Measurements from ENCODE around the gene DUOXA1. TPM values are rescaled to one million over a fixed set of nuclear protein-coding genes. Genes with fewer than 3 reads are reported as not detected.

The DUOXA1 gene
- total RNA-seq, 4 donors from 2014 or later: 1.1 to 7.5 (median 1.9) TPM

DNA sequence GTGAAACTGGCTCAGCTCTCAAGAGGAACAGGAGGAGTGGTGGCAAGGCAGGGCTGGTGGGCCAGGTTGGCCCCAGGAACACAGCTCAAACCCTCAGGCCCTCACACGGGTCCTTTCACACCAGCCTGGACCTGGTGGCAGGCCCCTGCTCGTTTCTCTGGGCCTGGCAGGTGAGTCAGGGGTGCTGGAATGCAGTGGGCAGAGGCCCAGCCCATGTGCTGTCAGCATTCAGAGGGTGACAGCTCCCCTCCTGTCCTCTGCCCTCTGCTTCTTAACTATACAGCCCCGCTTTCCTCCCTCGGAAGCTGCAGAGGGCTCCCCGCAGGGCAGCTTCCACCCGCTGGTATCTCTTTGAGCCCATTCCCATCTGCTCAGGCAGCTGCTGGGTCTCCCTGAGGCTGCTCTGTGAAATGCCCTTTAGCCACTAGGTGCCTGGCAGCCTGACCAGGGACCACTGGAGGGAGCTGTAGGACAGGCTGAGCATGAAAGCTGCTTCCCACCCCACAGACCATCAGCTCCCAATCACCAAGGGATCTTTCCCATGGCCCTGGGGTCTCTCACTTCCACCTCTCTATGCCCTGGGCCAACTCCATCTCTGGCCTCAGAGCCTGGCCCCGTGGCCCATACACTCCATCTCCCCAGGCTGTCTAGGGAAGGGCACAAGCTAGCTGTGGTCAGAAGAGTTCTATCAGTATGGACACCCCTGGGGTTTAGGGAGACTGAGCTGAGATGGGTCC, 33.3 kb upstream of the DUOXA1 start:
- peak overlapping the region in 2 of 4 donors; percentile 59 to 64 for H3K27ac ChIP-seq
- 6 to 9% methylated on average over 6 to 7 of the region's 7 CpGs for WGBS, 2 donors
- DNase-seq (ENCODE audit: low spot score in 2 of 2): peak; percentile 63 to 85

DNA sequence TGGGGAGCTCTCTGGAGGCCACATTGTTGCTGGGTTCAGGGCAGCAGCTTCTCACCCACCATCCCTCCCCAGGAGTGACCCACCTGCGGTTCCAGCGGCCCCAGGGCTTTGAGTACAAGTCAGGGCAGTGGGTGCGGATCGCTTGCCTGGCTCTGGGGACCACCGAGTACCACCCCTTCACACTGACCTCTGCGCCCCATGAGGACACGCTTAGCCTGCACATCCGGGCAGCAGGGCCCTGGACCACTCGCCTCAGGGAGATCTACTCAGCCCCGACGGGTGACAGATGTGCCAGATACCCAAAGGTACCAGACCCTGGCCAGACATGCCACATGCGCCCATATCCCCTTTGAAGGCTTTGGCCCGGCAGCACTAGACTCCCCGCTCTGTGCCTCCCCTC, 32.0 kb upstream of the DUOXA1 start:
- Histone ChIP-seq H3K36me3 (no peaks in the 10 kb centered on the region), H3K4me3 (no peak overlapping the region), H3K9me3 (no peaks in the 10 kb centered on the region), H3K4me1 (peaks cover 0 to 57% (median 17%) of the 10 kb centered on the region in 4 donors), H3K27ac (peak overlapping the region in 2 of 4 donors; percentile 59 to 62), H3K27me3 (no peaks in the 10 kb centered on the region)
- WGBS, 2 donors: 71 to 76% methylated on average over 14 of the region's 14 CpGs
- TF ChIP-seq EP300 (IDR thresholded peaks at IDR 0.05) (no peak), POLR2A (IDR thresholded peaks at IDR 0.05) (no peak)
- TF ChIP-seq, protein P1, sequence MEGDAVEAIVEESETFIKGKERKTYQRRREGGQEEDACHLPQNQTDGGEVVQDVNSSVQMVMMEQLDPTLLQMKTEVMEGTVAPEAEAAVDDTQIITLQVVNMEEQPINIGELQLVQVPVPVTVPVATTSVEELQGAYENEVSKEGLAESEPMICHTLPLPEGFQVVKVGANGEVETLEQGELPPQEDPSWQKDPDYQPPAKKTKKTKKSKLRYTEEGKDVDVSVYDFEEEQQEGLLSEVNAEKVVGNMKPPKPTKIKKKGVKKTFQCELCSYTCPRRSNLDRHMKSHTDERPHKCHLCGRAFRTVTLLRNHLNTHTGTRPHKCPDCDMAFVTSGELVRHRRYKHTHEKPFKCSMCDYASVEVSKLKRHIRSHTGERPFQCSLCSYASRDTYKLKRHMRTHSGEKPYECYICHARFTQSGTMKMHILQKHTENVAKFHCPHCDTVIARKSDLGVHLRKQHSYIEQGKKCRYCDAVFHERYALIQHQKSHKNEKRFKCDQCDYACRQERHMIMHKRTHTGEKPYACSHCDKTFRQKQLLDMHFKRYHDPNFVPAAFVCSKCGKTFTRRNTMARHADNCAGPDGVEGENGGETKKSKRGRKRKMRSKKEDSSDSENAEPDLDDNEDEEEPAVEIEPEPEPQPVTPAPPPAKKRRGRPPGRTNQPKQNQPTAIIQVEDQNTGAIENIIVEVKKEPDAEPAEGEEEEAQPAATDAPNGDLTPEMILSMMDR (IDR thresholded peaks at IDR 0.05): no peak
- no peak for DNase-seq (ENCODE audit: low spot score in 2 of 2)

More for the DNA sequence above, 33.3 kb upstream of the DUOXA1 start:
- Histone ChIP-seq H3K36me3 (no peaks in the 10 kb centered on the region), H3K4me1 (peaks cover 0 to 57% (median 12%) of the 10 kb centered on the region in 4 donors), H3K27me3 (no peaks in the 10 kb centered on the region), H3K9me3 (no peaks in the 10 kb centered on the region), H3K4me3 (no peak overlapping the region)
- TF ChIP-seq, protein P1 (IDR thresholded peaks at IDR 0.05): peak; percentile 74 to 94 (median 84)
- TF ChIP-seq EP300 (IDR thresholded peaks at IDR 0.05) (peak in 1 of 2 donors; percentile 16), POLR2A (IDR thresholded peaks at IDR 0.05) (no peak)

GRCh38 chr15:45157974-45158373, 28.3 kb upstream of the DUOXA1 start:
- peak overlapping the region; percentile 51 to 87 (median 72) for H3K27ac ChIP-seq
- H3K4me1 ChIP-seq: peaks cover 0 to 36% (median 10%) of the 10 kb centered on the region in 4 donors
- WGBS, 2 donors: 36 to 40% methylated on average over 1 of the region's 1 CpG
- peak in 1 of 2 donors; percentile 27 for DNase-seq (ENCODE audit: low spot score in 2 of 2)
- H3K4me3 ChIP-seq: no peak overlapping the region
- no peaks in the 10 kb centered on the region for H3K9me3 ChIP-seq
- no peaks in the 10 kb centered on the region for H3K27me3 ChIP-seq
- no peaks in the 10 kb centered on the region for H3K36me3 ChIP-seq
- TF ChIP-seq POLR2A (IDR thresholded peaks at IDR 0.05) (no peak), EP300 (IDR thresholded peaks at IDR 0.05) (peak in 1 of 2 donors; percentile 74)
- TF ChIP-seq, protein P1 (IDR thresholded peaks at IDR 0.05): peak in 1 of 5 experiments; percentile 14

DNA sequence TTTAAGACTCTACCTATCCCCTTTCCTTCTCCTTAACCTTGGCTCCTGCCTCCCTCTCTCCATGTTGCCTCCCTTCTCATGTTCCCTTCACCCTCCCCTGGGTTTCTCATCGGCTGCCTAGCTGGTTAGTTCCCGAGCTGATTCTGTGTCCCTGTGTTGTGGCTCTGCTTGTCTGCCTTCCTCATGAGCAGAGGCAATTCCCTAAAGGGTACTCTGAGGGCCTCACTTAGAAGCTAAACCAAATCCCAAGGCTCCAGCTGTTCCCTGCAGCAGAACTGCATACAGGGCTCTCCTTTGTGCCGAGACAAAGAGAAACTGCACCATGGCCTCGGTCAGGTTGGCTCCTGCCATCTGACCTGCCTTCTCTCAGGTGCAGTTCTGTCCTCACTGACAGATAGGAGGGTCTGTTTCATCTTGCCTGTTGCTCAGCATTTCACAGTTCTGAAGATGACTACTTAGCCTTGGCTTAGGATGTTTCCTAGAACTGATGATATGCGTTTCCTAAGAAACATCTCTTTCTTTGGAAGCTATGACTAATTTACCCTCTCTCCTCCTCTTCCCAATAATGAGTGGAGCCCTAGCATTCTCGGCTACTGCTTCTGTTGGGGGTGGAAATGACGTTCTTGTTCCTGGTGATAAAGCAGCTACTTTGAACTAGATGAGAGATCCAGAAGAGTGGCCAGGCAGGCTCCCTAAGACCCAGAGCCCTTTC, 27.2 kb upstream of the DUOXA1 start:
- peaks cover 0 to 27% (median 5%) of the 10 kb centered on the region in 4 donors for H3K4me1 ChIP-seq
- 37 to 52% methylated on average over 7 of the region's 7 CpGs for WGBS, 2 donors
- peak overlapping the region in 3 of 4 donors; percentile 57 to 87 (median 87) for H3K27ac ChIP-seq
- H3K4me3 ChIP-seq: no peak overlapping the region
- H3K27me3 ChIP-seq: no peaks in the 10 kb centered on the region
- TF ChIP-seq POLR2A (IDR thresholded peaks at IDR 0.05) (no peak), EP300 (IDR thresholded peaks at IDR 0.05) (no peak)
- TF ChIP-seq, protein P1 (IDR thresholded peaks at IDR 0.05): no peak
- peaks cover 0 to 9% (median 0%) of the 10 kb centered on the region in 3 donors for H3K36me3 ChIP-seq
- DNase-seq (ENCODE audit: low spot score in 2 of 2): no peak
- H3K9me3 ChIP-seq: no peaks in the 10 kb centered on the region

DNA sequence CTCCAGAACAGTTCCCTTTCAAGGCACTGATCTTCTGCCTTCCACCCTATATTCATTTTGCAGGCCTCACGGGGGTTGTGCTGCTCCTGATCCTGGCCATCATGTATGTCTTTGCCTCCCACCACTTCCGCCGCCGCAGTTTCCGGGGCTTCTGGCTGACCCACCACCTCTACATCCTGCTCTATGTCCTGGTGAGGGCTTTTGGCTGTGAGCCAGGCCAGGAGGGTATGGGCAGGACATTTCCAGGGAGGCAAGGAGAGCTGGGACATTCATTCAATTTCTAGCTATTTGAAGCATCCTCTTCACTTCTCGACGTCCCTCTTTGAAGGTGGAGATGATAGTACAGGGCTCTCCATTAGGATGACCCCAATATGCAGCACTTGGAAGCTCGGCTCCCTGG, 26.1 kb upstream of the DUOXA1 start:
- Histone ChIP-seq H3K36me3 (peaks cover 0 to 19% (median 0%) of the 10 kb centered on the region in 3 donors), H3K9me3 (no peaks in the 10 kb centered on the region), H3K27ac (no peak overlapping the region), H3K4me3 (no peak overlapping the region), H3K4me1 (peaks cover 0 to 21% (median 5%) of the 10 kb centered on the region in 4 donors), H3K27me3 (no peaks in the 10 kb centered on the region)
- TF ChIP-seq EP300 (IDR thresholded peaks at IDR 0.05) (no peak), POLR2A (IDR thresholded peaks at IDR 0.05) (no peak)
- TF ChIP-seq, protein P1 (IDR thresholded peaks at IDR 0.05): no peak
- WGBS, 2 donors: 82 to 88% methylated on average over 8 of the region's 8 CpGs
- DNase-seq (ENCODE audit: low spot score in 2 of 2): no peak

All from tibial nerve (tissue), 4 donors.